Measurements from ENCODE around the gene FIGNL2.

DNA sequence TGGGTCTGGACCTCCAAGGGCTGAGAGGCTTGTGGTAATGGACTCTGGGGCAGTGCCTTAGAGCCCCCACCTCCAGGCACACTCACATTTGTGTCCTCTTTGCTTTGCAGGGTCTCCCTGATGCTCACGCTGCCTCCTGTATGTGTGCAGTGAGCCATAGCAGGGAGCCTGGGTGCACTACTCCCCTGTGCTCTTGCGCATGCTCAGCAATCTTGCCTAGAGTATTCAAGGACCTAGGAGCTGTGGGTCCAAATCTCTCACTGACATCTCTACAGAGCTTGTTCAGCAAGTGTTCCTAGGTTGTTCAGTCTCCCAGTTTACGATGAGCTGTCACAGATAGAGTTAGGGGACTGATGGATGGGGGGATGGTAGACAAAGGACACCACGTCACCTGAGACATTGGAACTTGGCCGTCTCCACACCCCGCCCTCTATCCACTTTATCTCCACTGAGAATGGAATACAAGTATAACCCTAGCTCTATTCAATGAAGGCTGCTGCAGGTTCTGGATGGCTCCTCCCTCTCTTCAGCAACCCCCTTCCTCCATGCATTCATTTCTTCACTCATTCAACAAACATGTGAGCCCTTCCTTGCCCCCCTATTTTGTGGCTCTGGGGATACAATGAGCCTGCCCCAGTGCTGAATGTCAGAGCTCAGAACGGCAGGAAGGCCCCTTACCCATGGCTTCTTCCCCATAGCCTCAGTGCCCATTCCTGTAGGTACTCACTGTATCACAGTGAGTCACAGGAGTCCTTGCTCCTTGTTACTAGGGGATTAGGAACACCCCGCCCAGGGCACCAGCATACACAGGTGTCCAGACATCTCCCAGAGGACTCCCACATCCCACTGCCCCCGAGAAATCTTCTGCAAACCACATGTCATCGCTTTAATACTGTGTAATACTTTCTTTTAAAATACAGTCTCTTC, 31.2 kb downstream of the FIGNL2 start:
- TF ChIP-seq, protein P1, sequence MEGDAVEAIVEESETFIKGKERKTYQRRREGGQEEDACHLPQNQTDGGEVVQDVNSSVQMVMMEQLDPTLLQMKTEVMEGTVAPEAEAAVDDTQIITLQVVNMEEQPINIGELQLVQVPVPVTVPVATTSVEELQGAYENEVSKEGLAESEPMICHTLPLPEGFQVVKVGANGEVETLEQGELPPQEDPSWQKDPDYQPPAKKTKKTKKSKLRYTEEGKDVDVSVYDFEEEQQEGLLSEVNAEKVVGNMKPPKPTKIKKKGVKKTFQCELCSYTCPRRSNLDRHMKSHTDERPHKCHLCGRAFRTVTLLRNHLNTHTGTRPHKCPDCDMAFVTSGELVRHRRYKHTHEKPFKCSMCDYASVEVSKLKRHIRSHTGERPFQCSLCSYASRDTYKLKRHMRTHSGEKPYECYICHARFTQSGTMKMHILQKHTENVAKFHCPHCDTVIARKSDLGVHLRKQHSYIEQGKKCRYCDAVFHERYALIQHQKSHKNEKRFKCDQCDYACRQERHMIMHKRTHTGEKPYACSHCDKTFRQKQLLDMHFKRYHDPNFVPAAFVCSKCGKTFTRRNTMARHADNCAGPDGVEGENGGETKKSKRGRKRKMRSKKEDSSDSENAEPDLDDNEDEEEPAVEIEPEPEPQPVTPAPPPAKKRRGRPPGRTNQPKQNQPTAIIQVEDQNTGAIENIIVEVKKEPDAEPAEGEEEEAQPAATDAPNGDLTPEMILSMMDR (IDR thresholded peaks at IDR 0.05; ENCODE audit: low read length) = no peak
- TF ChIP-seq EZH2 (IDR thresholded peaks at IDR 0.05; ENCODE audit: borderline replicate concordance, low read length) = no peak

Data from OCI-LY1 (cell line).